ENCODE data around the gene CFP.

DNA sequence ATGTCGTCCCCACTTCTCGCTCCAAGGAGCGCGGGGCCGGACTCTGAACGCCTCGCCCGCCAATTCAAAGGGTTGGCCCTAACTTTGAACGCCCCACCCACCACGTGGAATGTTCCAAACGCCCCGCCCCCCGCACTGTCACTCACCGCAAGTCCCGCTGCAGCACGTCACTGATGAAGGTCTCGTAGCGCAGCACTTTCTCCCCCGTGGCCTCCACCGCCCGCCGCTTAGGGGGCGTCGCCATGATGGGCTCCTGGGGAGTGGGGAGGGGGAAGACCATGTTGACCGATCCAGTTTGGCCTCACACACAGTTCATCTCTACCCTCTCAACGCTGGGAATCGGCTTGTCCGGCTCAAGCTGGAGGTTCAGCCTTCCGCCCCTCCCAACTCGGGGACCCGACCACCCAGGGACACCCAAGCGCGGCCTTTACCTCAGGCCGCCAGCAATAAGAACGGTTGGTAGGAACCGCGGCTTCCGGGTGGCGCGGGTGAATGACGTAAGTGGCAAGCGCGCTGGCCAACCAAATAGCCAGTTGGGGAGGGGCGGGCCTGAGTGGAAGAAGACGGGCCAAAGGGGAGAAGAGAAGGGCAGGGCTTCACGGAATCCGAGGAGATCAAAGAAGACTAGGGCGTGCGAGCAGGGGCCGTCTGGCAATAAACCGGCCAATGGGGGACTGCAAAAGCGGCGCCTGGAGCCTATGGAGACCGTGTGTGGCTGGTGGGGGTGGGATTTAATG, 29.1 kb upstream of the CFP start, which contains the start of gene UXT:
- TF ChIP-seq, protein P1, sequence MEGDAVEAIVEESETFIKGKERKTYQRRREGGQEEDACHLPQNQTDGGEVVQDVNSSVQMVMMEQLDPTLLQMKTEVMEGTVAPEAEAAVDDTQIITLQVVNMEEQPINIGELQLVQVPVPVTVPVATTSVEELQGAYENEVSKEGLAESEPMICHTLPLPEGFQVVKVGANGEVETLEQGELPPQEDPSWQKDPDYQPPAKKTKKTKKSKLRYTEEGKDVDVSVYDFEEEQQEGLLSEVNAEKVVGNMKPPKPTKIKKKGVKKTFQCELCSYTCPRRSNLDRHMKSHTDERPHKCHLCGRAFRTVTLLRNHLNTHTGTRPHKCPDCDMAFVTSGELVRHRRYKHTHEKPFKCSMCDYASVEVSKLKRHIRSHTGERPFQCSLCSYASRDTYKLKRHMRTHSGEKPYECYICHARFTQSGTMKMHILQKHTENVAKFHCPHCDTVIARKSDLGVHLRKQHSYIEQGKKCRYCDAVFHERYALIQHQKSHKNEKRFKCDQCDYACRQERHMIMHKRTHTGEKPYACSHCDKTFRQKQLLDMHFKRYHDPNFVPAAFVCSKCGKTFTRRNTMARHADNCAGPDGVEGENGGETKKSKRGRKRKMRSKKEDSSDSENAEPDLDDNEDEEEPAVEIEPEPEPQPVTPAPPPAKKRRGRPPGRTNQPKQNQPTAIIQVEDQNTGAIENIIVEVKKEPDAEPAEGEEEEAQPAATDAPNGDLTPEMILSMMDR (IDR thresholded peaks at IDR 0.05): no peak
- peak; percentile 74 to 95 for TF ChIP-seq POLR2AphosphoS5 (IDR thresholded peaks at IDR 0.05)
- TF ChIP-seq EP300 (IDR thresholded peaks at IDR 0.05): no peak
- peak; percentile 48 for TF ChIP-seq POLR2A (IDR thresholded peaks at IDR 0.05; ENCODE audit: low read depth)

Data from esophagus muscularis mucosa (tissue), 4 donors.